IPS-15b (cell line): ENCODE results near the gene COMMD4.

Experiments
- H3K27me3 ChIP-seq: one replicate; pipeline ENCODE4 v1.6.1; 2013; ENCODE audit warnings: low read length; ENCODE audit not compliant: control insufficient read depth, insufficient read depth
- H3K36me3 ChIP-seq: one replicate; pipeline ENCODE4 v1.6.1; 2013; ENCODE audit warnings: low read length; ENCODE audit not compliant: control insufficient read depth, insufficient read depth
- H3K4me1 ChIP-seq: one replicate; pipeline ENCODE4 v1.6.1; 2013; ENCODE audit warnings: mild to moderate bottlenecking, low read length; ENCODE audit not compliant: control insufficient read depth, insufficient read depth
- H3K4me3 ChIP-seq: one replicate; pipeline ENCODE4 v1.5.1; 2013; ENCODE audit warnings: low read depth, low read length
- H3K9ac ChIP-seq: one replicate; pipeline ENCODE4 v1.6.1; 2013; ENCODE audit warnings: low read depth, mild to moderate bottlenecking, low read length
- H3K9me3 ChIP-seq: one replicate; pipeline ENCODE4 v1.6.1; 2013; ENCODE audit warnings: mild to moderate bottlenecking, low read length; ENCODE audit not compliant: control insufficient read depth, insufficient read depth

The COMMD4 gene

DNA sequence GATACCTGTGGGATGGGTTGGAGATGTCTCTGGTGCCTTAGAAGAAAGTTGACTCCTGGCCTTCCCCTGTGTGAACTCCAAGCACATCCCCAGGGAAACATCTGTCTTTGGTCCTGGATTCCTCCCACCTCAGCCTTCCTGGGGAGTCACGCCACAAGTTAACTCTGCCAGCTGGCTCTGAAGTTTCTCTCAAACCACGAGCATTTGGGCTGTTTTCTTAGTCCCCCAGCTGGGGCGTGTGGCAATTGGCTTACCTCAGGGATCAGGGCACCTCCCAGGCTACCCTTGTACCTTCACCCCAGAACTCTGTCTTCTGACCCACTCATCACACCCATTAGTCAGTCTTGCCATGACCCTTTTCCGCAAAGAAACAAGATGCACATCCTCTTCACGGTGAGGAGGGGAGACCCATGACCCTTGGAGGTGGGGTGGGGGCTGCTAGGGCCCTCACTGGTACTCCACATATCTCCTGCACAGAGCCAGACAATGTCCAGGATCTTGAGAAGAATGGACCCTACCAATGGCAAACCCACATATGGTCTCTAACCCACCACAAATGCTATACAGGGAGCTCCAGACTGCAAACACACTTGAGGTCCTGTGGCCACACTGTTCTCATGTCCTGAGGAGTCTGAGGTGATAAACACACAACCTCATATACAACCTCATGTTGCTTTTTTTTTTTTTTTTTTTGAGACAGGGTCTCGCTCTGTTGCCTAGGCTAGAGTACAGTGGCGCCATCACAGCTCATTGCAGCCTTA is 14.9 kb downstream of the COMMD4 start:
- no peaks in the 10 kb centered on the region for H3K9me3 ChIP-seq
- no peak overlapping the region for H3K4me3 ChIP-seq
- no peaks in the 10 kb centered on the region for H3K4me1 ChIP-seq
- no peak overlapping the region for H3K9ac ChIP-seq
- H3K36me3 ChIP-seq = peaks cover 5% of the 10 kb centered on the region
- H3K27me3 ChIP-seq = peaks cover 16% of the 10 kb centered on the region

DNA sequence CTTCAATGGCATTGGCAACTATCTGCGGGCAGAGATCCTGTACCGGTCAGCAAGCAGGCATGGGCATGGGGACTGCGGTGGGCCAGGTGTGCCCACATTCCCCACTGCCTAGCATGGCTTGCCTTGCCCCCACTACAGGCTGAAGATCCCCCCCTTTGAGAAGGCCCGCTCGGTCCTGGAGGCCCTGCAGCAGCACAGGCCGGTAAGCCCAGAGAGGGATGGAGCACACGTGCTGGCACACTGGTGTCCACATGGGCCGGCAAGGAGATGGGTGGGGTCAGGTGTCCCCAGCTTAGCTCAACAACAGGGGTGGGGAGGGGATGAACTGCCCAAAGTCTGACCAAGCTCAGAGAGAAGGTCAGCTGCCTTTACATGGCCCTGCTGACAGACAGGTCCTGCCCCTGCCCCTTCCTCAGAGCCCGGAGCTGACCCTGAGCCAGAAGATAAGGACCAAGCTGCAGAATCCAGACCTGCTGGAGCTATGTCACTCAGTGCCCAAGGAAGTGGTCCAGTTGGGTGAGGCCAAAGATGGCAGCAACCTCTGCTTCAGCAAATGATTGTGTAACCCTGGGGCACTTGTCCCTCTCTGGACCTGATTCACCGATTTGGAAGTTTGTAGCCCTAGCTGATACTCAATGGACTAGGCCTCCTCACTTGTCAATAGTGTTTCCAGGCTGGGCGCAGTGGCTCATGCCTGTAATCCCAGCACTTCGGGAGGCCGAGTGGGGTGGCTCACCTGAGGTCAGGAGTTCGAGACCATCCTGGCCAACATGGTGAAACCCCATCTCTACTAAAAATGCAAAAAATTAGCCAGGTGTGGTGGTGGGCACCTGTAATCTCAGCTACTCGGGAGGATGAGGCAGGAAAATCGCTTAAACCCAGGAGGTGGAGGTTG is 16.6 kb downstream of the COMMD4 start:
- H3K4me3 ChIP-seq = no peak overlapping the region
- peaks cover 12% of the 10 kb centered on the region for H3K36me3 ChIP-seq
- no peaks in the 10 kb centered on the region for H3K9me3 ChIP-seq
- peaks cover 11% of the 10 kb centered on the region for H3K27me3 ChIP-seq
- H3K9ac ChIP-seq = no peak overlapping the region
- H3K4me1 ChIP-seq = no peaks in the 10 kb centered on the region

DNA sequence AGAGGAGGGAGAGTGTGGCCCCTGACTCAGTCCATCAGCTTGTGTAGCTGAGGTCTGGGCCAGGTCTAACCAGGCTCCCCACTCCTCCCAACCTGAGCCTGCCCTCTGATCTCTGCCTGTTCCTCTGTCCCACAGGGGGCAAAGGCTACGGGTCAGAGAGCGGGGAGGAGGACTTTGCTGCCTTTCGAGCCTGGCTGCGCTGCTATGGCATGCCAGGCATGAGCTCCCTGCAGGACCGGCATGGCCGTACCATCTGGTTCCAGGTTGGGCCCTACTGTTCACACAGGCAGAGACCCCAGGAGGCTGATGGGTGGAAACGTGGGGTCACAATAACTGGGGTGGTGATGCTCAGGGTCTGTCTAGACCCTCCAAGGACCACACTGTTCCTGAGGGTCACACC is 17.7 kb downstream of the COMMD4 start:
- Histone ChIP-seq H3K27me3 (peaks cover 8% of the 10 kb centered on the region), H3K4me1 (no peaks in the 10 kb centered on the region), H3K9me3 (no peaks in the 10 kb centered on the region), H3K9ac (no peak overlapping the region), H3K4me3 (no peak overlapping the region), H3K36me3 (peaks cover 17% of the 10 kb centered on the region)

DNA sequence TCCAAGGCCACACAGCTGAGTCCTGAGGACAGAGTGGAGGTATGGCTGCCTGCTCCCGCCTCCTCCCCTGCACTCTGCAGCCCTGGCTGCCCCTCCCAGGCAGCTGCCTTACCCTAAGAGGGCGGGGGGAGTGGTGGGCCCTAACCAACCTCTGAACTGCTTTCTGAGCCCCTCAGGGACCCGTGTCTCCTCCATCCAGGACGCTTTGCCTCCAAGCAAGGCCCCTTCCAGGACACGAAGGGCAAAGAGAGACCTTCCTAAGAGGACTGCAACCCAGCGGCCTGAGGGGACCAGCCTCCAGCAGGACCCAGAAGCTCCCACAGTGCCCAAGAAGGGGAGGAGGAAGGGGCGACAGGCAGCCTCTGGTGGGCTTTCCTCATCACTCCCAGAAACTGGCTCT is 18.6 kb downstream of the COMMD4 start:
- no peak overlapping the region for H3K4me3 ChIP-seq

DNA sequence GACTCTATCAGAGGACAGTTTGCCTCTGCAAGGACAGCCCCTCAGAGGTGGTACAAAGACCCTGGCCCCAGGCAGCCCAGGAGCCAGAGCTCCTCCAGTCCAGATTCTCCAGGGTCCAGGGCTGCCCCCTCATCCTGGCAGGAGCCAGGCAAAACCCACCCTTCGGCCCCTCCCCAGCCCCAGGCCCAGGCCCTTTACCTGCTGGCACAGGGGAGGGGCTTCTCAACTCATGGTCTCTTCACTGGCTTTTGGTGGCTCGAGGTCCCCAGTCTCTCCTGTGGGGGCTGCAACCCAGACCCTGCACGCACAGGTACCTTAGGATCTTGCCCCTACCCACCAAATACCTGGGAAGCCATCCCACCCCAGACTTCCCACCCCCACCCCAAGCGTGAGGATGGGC is 19.5 kb downstream of the COMMD4 start:
- H3K9me3 ChIP-seq = no peaks in the 10 kb centered on the region
- H3K4me1 ChIP-seq = no peaks in the 10 kb centered on the region
- peaks cover 32% of the 10 kb centered on the region for H3K36me3 ChIP-seq
- H3K27me3 ChIP-seq = no peaks in the 10 kb centered on the region
- no peak overlapping the region for H3K4me3 ChIP-seq
- H3K9ac ChIP-seq = no peak overlapping the region

More for the DNA sequence above, 18.6 kb downstream of the COMMD4 start:
- Histone ChIP-seq H3K4me1 (no peaks in the 10 kb centered on the region), H3K36me3 (peaks cover 22% of the 10 kb centered on the region), H3K9ac (no peak overlapping the region), H3K27me3 (no peaks in the 10 kb centered on the region), H3K9me3 (no peaks in the 10 kb centered on the region)

DNA sequence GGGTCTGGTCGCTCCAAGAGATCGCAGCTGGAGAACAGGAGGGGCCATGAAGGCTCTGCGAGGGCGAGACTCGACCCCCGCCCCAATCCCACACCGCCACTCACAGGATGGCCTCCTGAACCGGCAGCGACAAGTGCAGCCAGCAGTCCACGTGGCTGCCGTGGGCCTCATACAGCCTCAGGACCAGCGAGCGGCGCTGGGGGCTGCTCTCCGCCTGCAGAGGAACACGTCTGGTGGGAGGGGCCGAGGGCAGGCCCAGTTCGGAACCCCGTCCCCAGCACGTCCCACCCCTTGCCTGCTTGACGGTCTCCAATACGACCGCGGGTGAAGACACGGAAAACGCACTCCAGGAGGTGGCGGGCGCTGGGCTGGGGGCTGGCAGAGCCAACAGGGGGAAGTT is 20.1 kb downstream of the COMMD4 start:
- H3K4me1 ChIP-seq = no peaks in the 10 kb centered on the region
- no peak overlapping the region for H3K9ac ChIP-seq
- H3K27me3 ChIP-seq = no peaks in the 10 kb centered on the region
- peaks cover 33% of the 10 kb centered on the region for H3K36me3 ChIP-seq
- H3K9me3 ChIP-seq = no peaks in the 10 kb centered on the region
- H3K4me3 ChIP-seq = no peak overlapping the region

DNA sequence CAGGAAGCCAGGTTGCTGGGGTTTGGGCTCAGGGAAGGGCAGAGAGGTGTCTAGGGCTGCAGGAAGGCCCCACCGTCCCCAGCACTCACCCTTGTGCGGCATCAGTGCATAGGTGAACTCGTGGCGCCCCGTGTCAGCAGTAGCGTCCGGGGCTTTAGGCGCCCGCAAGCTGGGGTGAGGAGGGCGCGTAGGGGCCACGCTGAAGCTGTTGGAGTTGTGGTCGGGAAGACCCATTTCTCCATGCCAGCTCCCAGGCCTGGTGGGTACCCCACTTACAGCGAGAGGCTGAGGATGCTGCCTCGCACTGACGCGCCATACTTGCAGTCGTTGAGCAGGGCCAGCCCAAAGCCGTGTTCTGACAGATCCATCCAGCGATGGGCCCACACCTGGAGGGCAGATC is 20.7 kb downstream of the COMMD4 start:
- Histone ChIP-seq H3K36me3 (peaks cover 38% of the 10 kb centered on the region), H3K9ac (no peak overlapping the region)

DNA sequence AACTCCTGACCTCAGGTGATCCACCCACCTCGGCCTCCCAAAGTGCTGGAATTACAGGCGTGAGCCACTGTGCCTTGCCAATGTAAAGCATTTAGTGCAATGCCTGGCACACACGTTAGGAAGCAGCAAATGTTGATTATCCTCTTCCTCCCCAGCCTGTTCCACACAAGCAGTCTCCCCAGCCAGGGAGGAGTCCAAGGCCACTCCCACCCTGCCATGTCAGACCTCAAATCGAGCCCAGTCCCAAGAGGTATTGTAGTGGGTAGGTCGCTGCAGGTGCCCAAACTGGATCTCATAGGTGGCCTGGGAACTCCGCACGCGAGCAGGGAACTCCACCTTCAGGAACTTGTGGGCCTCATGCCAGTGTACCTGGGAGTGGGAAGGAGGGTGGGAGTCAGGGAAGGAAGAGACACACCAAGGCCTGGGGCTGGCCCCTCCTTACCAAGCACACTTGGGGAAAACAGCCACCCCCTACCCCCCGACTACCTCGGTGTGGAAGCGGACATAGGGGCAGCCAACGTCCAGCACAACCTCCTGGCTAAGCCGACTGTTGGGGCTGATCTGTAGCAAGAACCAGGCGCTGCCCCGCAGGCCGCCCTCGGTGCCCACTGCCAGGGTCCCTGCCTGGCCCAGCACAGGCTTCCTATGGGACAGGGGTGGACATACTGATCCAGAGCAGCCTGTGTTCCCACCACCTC is 22.3 kb downstream of the COMMD4 start:
- peaks cover 48% of the 10 kb centered on the region for H3K36me3 ChIP-seq
- no peaks in the 10 kb centered on the region for H3K9me3 ChIP-seq
- no peaks in the 10 kb centered on the region for H3K4me1 ChIP-seq
- no peak overlapping the region for H3K9ac ChIP-seq
- H3K4me3 ChIP-seq = no peak overlapping the region
- no peaks in the 10 kb centered on the region for H3K27me3 ChIP-seq

More for the DNA sequence above, 20.7 kb downstream of the COMMD4 start:
- no peak overlapping the region for H3K4me3 ChIP-seq
- H3K4me1 ChIP-seq = no peaks in the 10 kb centered on the region
- no peaks in the 10 kb centered on the region for H3K9me3 ChIP-seq
- H3K27me3 ChIP-seq = no peaks in the 10 kb centered on the region

DNA sequence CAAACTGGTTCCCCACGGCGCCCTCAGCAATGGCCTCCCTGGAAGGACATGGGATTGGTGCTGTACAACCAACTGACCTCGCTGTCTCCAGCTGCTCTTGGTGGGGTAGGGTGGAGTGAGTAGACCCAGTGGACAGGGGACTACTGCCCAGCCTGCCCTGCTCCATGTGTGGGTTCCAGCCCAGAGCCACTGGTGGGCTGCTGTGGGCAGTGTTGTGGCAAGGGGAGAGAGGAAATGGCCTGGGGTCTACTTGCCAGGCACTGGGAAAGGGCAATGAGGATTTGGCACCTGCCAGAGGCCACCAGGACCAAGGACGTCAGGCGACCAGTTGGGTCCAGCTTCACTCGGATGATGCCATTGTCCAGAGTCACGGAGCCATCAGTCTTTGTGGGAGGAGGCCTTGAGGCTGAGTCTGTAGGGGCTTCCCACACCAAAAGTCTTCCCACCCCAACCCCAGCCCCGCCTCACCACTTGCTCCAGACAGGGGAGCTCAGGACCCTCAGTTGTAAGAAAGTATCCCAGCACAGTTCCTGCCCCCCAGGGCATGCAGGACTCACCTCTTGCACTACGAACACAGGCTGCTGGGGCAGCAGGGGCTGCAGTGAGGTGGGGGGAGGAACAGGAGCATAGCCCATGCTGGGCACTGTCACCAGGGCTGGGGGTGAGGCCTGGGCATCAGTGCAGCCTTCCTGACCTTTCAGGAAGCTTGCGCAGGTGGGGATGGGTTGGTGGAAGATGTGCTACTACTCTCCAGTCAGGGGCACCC is 23.1 kb downstream of the COMMD4 start:
- H3K4me3 ChIP-seq = no peak overlapping the region
- H3K9ac ChIP-seq = no peak overlapping the region
- no peaks in the 10 kb centered on the region for H3K4me1 ChIP-seq
- no peaks in the 10 kb centered on the region for H3K9me3 ChIP-seq
- H3K27me3 ChIP-seq = no peaks in the 10 kb centered on the region
- H3K36me3 ChIP-seq = peaks cover 50% of the 10 kb centered on the region

DNA sequence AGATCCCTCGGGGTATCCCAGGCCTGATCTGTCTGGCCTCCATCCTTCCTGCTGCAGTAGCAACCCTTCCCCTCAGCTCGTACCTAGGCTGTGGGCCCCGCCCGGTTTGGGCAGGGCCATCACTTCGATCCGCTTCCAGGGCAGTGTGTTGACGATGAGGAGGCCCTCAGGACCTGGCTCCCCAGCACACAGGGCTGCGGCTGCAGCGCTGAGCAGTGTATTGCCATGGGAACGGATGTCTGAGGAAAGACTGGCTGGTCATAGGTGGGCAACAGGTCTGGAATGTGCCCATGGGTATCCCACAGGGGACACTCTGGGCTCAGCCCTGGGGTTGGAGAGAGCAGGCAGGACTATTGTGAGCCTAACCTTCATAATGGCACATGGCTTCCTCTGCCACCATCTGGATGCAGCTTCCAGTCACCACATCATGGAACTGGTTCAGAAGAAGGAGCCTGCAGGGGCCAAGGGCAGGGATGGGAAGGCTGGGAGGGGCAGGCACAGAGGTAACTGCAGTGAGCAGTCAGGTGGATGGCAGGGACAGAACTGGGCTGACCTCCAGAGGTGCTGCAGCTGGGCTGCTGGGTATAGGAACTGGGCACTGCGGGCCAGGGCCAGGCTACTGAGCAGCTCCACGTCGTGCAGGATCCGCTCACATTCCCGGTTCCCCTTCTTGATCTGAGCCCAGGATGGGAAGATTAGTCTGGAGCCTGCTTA is 23.8 kb downstream of the COMMD4 start:
- H3K9me3 ChIP-seq = no peaks in the 10 kb centered on the region
- H3K27me3 ChIP-seq = no peaks in the 10 kb centered on the region
- no peak overlapping the region for H3K9ac ChIP-seq
- no peaks in the 10 kb centered on the region for H3K4me1 ChIP-seq
- H3K4me3 ChIP-seq = no peak overlapping the region
- H3K36me3 ChIP-seq = peaks cover 56% of the 10 kb centered on the region

DNA sequence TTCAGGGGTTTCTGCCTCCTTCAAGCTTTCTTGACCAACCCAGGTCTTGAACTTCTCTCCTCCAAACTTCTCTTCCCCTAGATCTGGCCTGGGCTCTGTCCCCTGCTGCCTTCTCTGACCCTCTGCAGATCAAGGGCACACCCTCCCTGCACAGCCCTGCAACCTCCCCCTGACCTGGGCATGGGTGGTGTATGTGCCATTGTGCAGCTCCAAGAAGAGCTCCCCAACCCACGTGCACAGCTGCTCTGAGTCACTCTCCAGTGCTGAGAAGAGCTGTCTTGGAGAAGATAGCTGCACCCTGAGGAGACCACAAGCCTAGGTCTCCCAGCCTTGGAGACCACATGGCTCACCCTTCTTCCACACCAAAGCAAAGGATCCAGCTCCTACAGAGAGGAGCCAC is 24.5 kb downstream of the COMMD4 start:
- H3K36me3 ChIP-seq = peaks cover 53% of the 10 kb centered on the region
- H3K9ac ChIP-seq = no peak overlapping the region
- no peak overlapping the region for H3K4me3 ChIP-seq
- H3K9me3 ChIP-seq = no peaks in the 10 kb centered on the region
- no peaks in the 10 kb centered on the region for H3K4me1 ChIP-seq
- H3K27me3 ChIP-seq = no peaks in the 10 kb centered on the region
